C4-2B (cell line): ENCODE data around the gene TAF11.

ENCODE experiments used
- CTCF ChIP-seq: fragments of 450-650 bp; conservative IDR thresholded peaks from 2 replicates; pipeline ENCODE4 v1.5.1; 2017; ENCODE audit warnings: mild to moderate bottlenecking
- ZFX ChIP-seq: fragments of 450-650 bp; IDR thresholded peaks from 2 replicates; pipeline ENCODE4 v1.6.1; 2017

DNA sequence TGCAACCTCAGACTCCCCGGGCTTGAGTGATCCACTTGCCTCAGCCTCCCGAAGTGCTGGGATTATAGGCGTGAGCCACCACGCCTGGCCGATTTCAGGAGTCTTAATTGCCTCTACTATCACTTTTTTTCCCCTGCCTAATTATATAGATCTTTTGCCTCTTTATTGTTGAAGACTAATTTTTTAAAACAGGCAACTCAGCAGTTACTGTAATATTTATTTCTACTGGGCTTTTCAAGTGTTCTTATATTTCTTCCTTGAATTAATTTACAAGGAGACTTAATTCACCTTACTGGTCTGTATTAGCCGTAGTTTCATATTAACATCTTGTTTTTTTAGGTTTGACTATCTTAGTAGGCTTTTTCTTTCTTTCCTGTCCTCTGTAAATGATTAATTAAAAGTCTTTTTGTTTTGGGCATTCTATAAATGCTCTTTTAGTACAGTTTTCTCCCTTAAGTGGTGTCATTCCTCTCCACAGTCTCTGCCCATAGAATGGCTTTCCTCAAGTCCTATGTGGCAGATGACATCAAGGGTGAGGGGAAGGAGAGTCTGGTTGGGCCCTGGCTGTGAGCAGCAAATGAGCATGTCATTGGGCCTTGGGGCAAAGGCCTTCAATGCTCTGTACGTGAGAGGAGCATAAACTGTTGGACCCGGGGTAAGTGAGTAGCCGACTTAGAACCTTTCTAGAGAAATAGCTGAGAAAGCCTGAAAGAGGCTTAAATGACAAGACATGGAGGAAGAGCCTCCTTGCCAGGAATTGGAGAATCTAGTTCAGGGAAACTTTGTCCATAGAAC is 37.2 kb upstream of the TAF11 start:
- TF ChIP-seq CTCF (no peak), ZFX (no peak)
